Breast epithelium (tissue), 4 donors: ENCODE results near the gene ZNF614. TPM values are rescaled to one million over a fixed set of nuclear protein-coding genes. Genes with fewer than 3 reads are reported as not detected.
"Not testable (repeated sequence)": the region's sequence is repeated elsewhere in the genome, so short reads cannot be mapped to it uniquely, and the experiment has no call there.

Experiments used
- DNase-seq, 2 donors: peaks; one replicate each; pipeline ENCODE4 v3.0.0-alpha.2; 2019; ENCODE audit warnings: low spot score in 2 of 2
- H3K27ac ChIP-seq, 2 donors: fragments of 200-600 bp; sonication (generic) in 1 of 2; one replicate each; pipeline ENCODE4 v1.5.1; 2016 to 2019; ENCODE audit warnings: mild to moderate bottlenecking in 1 of 2
- H3K27me3 ChIP-seq, 2 donors: fragments of 200-600 bp; sonication (generic) in 1 of 2; one replicate each; pipeline versions ENCODE4 v1.5.1 to v1.6.0; 2017 to 2019; ENCODE audit warnings: control low read depth in 1 of 2, mild to moderate bottlenecking in 1 of 2
- H3K36me3 ChIP-seq: fragments of 200-600 bp; one replicate; pipeline ENCODE4 v1.5.1; 2019
- H3K4me1 ChIP-seq, 2 donors: fragments of 200-600 bp; sonication (generic); one replicate each; pipeline ENCODE4 v1.5.1; 2016 to 2019; ENCODE audit warnings: control low read depth in 1 of 2
- H3K4me3 ChIP-seq, 3 donors: fragments of 200-600 bp; sonication (generic); 1 replicate in 2 of 3; 2 replicates in 1 of 3; pipeline ENCODE4 v1.5.1; 2016 to 2019; ENCODE audit warnings: mild to moderate bottlenecking in 3 of 3, moderate library complexity in 2 of 3
- H3K9me3 ChIP-seq, 2 donors: fragments of 200-600 bp; sonication (generic) in 1 of 2; one replicate each; pipeline ENCODE4 v1.5.1; 2016 to 2019; ENCODE audit warnings: control low read depth in 1 of 2
- POLR2A ChIP-seq: fragments of 450-650 bp; IDR thresholded peaks from one replicate; pipeline ENCODE4 v1.6.1; 2016; ENCODE audit warnings: antibody characterized with exemption, mild to moderate bottlenecking, moderate library complexity
- POLR2AphosphoS5 ChIP-seq, 3 donors: sonication (generic); formaldehyde crosslinking; IDR thresholded peaks; one replicate each; pipeline ENCODE4 v1.6.1; 2017; ENCODE audit warnings: antibody characterized with exemption in 3 of 3
- intact Hi-C: fragments of 100-400 bp; cut with DNase I; formaldehyde crosslinking; loops from one replicate; pipeline ENCODE4 v1.15.1; 2023; ENCODE audit warnings: low total_unique reads
- total RNA-seq, 3 donors: library from RNA; depleted of rRNA; stranded (reverse); fragments of >200 nt; gene quantifications; one replicate each; pipeline ENCODE4 v1.1.0, GENCODE V29; 2016
- TF ChIP-seq, protein P1 (sequence below), 3 donors: fragments of 450-650 bp; IDR thresholded peaks; one replicate each; pipeline ENCODE4 v1.5.1; 2016 to 2017; ENCODE audit warnings: antibody characterized with exemption in 3 of 3, mild to moderate bottlenecking in 3 of 3, moderate library complexity in 3 of 3

ZNF614 gene
- total RNA-seq, 3 donors from 2014 or later: 5.6 to 13.6 (median 9.5) TPM

DNA sequence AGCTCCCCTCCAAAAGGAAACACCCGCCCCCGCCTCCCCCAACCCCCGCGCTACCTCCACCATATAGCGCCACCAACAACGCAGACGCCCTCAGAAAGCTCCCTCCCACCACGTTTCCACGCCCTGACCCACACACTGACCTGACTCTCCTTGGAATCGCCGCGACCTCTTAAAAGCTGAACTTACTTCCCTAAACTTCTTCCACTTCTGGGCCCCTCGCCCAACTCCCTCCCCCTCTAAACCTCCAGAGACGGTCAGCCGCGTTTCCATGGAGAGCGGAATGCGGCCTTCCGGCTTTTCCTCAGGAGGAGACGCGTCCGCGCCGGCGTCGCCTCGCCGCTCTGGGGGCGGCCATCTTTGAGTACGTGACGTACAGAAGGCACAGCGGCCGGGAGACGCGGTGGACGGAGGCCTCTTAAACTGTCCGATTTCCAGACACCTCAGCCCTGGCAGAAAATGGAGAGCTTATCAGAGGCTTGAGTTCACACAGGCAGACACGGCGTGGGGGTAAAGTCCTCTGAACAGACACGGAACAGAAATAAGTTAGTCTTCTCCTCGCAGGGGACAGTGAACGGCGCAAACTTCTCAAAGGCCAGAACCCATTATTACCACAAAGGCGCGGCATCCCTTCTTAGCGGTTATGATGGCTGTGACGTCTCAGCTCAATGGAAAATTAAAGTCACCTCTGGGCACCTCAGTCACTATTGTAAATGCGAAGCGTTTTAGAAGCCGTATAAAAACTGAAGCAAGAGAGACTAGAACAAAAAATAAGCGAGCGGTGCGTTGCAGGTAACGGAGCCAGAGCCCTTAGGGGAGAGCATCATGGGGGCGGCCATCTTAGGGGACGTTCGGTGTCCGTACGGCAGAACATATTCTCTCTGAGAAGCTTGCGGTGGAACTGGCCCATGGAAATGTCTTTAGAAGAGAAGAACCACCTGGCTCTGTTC lies 20.6 kb upstream of the ZNF614 start, which contains the start of gene ZNF432:
Gene ZNF432, minus strand, starts transcription at position 284 of the 947 bp plus-strand sequence. CDS start 1,970 bp downstream, outside the sequence.
- peak; percentile 90 to 91 for DNase-seq
- H3K4me3 ChIP-seq: peak within 1 kb of the TSS; percentile 50 to 81 (median 70)
- peak within 1 kb of the TSS; percentile 92 to 96 for H3K27ac ChIP-seq
- TF ChIP-seq POLR2A (peak; percentile 27), POLR2AphosphoS5 (IDR thresholded peaks at IDR 0.05) (peak; percentile 83 to 92 (median 86))
- TF ChIP-seq, protein P1, sequence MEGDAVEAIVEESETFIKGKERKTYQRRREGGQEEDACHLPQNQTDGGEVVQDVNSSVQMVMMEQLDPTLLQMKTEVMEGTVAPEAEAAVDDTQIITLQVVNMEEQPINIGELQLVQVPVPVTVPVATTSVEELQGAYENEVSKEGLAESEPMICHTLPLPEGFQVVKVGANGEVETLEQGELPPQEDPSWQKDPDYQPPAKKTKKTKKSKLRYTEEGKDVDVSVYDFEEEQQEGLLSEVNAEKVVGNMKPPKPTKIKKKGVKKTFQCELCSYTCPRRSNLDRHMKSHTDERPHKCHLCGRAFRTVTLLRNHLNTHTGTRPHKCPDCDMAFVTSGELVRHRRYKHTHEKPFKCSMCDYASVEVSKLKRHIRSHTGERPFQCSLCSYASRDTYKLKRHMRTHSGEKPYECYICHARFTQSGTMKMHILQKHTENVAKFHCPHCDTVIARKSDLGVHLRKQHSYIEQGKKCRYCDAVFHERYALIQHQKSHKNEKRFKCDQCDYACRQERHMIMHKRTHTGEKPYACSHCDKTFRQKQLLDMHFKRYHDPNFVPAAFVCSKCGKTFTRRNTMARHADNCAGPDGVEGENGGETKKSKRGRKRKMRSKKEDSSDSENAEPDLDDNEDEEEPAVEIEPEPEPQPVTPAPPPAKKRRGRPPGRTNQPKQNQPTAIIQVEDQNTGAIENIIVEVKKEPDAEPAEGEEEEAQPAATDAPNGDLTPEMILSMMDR (IDR thresholded peaks at IDR 0.05): no peak
- no peaks in the 10 kb centered on the region for H3K4me1 ChIP-seq
- H3K9me3 ChIP-seq: peaks cover 35 to 62% of the 10 kb centered on the region in 2 donors
- H3K36me3 ChIP-seq: peaks cover 5% of the 10 kb centered on the region
- intact Hi-C loops: no loop called here
- H3K27me3 ChIP-seq: no peaks in the 10 kb centered on the region

DNA sequence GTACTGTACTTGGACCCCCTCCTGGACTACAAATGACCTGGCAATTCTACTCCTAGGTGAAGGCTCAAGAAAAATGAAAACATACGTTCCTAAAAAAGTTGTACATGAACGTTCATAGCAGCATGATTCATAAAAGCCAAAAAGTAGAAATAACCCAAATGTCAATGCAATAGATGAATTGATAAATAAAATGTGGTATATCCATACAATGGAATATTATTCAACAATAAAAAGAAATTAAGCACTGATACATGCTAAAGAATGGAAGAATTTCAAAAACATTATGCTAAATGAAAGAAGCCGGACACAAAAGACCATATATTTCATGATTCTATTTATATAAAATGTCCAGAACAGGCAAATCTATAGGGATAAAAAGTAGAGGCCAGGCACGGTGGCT lies 11.0 kb upstream of the ZNF614 start:
- Histone ChIP-seq H3K36me3 (peaks cover 67% of the 10 kb centered on the region), H3K27me3 (no peaks in the 10 kb centered on the region), H3K4me1 (no peaks in the 10 kb centered on the region), H3K27ac (no peak overlapping the region), H3K4me3 (peak overlapping the region in 1 of 3 donors; percentile 4), H3K9me3 (peaks cover 78 to 92% of the 10 kb centered on the region in 2 donors)
- DNase-seq: no peak
- intact Hi-C loops: no loop called here
- TF ChIP-seq, protein P1 (IDR thresholded peaks at IDR 0.05): no peak
- TF ChIP-seq POLR2A (no peak), POLR2AphosphoS5 (IDR thresholded peaks at IDR 0.05) (no peak)

DNA sequence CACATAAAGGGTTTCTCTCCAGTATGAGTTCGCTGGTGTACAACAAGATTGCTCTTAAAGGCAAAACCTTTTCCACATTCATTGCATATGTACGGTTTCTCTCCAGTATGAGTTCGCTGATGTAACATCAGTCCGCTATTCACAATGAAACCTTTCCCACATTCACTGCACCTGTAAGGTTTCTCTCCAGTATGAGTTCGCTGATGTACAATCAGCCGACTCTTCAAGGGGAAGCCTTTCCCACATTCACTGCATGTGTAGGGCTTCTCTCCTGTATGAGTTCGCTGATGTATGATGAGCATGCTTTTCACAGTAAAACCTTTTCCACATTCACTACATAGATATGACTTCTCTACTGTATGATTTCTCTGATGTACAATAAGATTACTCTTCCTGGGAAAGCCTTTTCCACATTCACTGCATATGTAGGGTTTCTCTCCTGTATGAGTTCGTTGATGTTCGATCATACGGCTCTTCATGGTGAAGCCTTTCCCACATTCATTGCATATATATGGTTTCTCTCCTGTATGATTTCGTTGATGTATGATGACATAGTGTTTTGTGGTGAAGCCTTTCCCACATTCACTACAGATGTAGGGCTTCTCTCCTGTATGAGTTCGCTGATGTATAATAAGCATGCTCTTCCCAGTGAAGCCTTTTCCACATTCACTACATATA lies 6.0 kb upstream of the ZNF614 start:
- intact Hi-C loops: no loop called here
- Histone ChIP-seq H3K36me3 (peaks cover 44% of the 10 kb centered on the region), H3K4me1 (no peaks in the 10 kb centered on the region), H3K9me3 (peaks cover 78 to 95% of the 10 kb centered on the region in 2 donors), H3K4me3 (peak overlapping the region in 1 of 3 donors; percentile 10), H3K27me3 (no peaks in the 10 kb centered on the region), H3K27ac (no peak overlapping the region)
- DNase-seq: no peak
- TF ChIP-seq POLR2A (no peak), POLR2AphosphoS5 (IDR thresholded peaks at IDR 0.05) (no peak)
- TF ChIP-seq, protein P1 (IDR thresholded peaks at IDR 0.05): no peak

DNA sequence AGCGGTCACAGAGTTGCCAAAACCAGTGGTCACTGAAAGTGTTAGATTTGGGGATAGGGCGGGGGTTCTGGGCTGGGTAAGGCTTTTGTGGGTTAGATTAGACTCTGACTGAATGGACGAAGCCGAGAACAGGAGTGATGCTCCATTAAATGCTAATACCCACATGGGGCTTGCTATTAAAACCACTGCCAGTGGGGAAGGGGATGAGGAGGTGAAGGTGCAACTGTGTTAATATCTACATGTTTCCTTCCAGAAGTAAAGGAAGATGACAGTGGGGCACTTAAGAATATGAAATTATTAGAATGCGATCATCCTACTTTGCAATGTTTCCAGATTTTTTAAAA lies 573 bp upstream of the ZNF614 start:
- H3K4me3 ChIP-seq: peak overlapping the region; percentile 61 to 84 (median 75)
- DNase-seq: no peak
- H3K4me1 ChIP-seq: peaks cover 0 to 6% of the 10 kb centered on the region in 2 donors
- TF ChIP-seq, protein P1 (IDR thresholded peaks at IDR 0.05): no peak
- TF ChIP-seq POLR2A (no peak), POLR2AphosphoS5 (IDR thresholded peaks at IDR 0.05) (no peak)
- intact Hi-C loops: no loop called here
- H3K27me3 ChIP-seq: no peaks in the 10 kb centered on the region
- peak overlapping the region; percentile 94 to 95 for H3K27ac ChIP-seq
- H3K9me3 ChIP-seq: peaks cover 54 to 71% of the 10 kb centered on the region in 2 donors
- H3K36me3 ChIP-seq: peaks cover 11% of the 10 kb centered on the region

DNA sequence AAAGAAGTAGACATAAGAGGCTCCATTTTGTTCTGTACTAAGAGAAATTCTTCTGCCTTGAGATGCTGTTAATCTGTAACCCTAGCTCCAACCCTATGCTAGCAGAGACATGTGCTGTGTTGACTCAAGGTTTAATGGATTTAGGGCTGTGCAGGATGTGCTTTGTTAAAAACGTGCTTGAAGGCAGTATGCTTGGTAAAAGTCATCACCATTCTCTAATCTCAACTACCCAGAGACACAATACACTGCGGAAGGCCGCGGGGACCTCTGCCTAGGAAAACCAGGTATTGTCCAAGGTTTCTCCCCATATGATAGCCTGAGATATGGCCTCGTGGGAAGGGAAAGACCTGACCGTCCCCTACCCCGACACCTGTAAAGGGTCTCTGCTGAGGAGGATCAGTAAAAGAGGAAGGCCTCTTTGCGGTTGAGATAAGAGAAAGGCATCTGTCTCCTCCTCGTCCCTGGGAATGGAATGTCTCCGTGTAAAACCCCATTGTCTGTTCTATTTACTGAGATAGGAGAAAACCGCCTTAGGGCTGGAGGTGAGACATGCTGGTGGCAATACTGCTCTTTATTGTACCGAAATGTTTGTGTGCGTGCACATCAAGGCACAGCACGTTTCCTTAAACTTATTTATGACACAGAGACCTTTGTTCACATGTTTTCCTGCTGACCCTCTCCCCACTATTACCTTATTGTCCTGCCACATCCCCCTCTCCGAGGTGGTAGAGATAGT lies 1.8 kb downstream of the ZNF614 start:
- H3K4me1 ChIP-seq, DNase-seq, intact Hi-C loops, H3K27ac ChIP-seq, H3K27me3 ChIP-seq: not testable (repeated sequence)
- peaks cover 55 to 70% of the 10 kb centered on the region in 2 donors for H3K9me3 ChIP-seq
- H3K4me3 ChIP-seq: peak overlapping the region in 1 of 3 donors; percentile 84
- peaks cover 13% of the 10 kb centered on the region for H3K36me3 ChIP-seq

DNA sequence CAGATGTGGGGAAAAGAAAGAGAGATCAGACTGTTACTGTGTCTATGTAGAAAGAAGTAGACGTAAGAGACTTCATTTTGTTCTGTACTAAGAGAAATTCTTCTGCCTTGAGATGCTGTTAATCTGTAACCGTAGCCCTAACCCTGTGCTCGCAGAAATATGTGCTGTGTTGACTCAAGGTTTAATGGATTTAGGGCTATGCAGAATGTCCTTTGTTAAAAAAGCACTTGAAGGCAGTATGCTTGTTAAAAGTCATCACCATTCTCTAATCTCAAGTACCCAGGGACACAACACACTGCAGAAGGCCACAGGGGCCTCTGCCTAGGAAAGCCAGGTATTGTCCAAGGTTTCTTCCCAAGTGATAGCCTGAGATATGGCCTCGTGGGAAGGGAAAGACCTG lies 3.7 kb downstream of the ZNF614 start:
- H3K27me3 ChIP-seq, DNase-seq, H3K4me3 ChIP-seq, H3K27ac ChIP-seq, intact Hi-C loops, H3K4me1 ChIP-seq: not testable (repeated sequence)
- H3K9me3 ChIP-seq: peaks cover 69 to 72% of the 10 kb centered on the region in 2 donors
- H3K36me3 ChIP-seq: peaks cover 26% of the 10 kb centered on the region
